Gastrocnemius medialis (tissue), 4 donors: Measurements from ENCODE around the gene TELO2.

Experiments
- POLR2A ChIP-seq, 2 donors: fragments of 450-650 bp; IDR thresholded peaks; one replicate each; pipeline ENCODE4 v1.6.1; 2017; ENCODE audit warnings: antibody characterized with exemption in 2 of 2, mild to moderate bottlenecking in 2 of 2, moderate library complexity in 2 of 2
- TF ChIP-seq, protein P1 (sequence below), 5 experiments: fragments of 450-650 bp in 3 of 5; fragments of 200-600 bp in 2 of 5; sonication (generic) in 2 of 5; IDR thresholded peaks in 4 of 5; conservative IDR thresholded peaks in 1 of 5; 1 replicate in 4 of 5; 2 replicates in 1 of 5; pipeline ENCODE4 v1.5.1; 2016 to 2019; ENCODE audit warnings: antibody characterized with exemption in 5 of 5, mild to moderate bottlenecking in 3 of 5, moderate library complexity in 3 of 5

GRCh38 chr16:1469693-1470201 lies 23.4 kb upstream of the TELO2 start:
- TF ChIP-seq, protein P1, sequence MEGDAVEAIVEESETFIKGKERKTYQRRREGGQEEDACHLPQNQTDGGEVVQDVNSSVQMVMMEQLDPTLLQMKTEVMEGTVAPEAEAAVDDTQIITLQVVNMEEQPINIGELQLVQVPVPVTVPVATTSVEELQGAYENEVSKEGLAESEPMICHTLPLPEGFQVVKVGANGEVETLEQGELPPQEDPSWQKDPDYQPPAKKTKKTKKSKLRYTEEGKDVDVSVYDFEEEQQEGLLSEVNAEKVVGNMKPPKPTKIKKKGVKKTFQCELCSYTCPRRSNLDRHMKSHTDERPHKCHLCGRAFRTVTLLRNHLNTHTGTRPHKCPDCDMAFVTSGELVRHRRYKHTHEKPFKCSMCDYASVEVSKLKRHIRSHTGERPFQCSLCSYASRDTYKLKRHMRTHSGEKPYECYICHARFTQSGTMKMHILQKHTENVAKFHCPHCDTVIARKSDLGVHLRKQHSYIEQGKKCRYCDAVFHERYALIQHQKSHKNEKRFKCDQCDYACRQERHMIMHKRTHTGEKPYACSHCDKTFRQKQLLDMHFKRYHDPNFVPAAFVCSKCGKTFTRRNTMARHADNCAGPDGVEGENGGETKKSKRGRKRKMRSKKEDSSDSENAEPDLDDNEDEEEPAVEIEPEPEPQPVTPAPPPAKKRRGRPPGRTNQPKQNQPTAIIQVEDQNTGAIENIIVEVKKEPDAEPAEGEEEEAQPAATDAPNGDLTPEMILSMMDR (IDR thresholded peaks at IDR 0.05 in 4 of 5, conservative IDR thresholded peaks at IDR 0.05 in 1 of 5) = no peak
- no peak for TF ChIP-seq POLR2A (IDR thresholded peaks at IDR 0.05)
